SIG-M5 treated with dmso at 0.1 percent for 504 hours (cell line): ENCODE results near the gene NDUFB8.

ENCODE experiments used
- DNase-seq: peaks from one replicate; lab custom pipeline; 2025; ENCODE audit not compliant: unreplicated experiment; lab: John Stamatoyannopoulos, UW

The NDUFB8 gene

DNA sequence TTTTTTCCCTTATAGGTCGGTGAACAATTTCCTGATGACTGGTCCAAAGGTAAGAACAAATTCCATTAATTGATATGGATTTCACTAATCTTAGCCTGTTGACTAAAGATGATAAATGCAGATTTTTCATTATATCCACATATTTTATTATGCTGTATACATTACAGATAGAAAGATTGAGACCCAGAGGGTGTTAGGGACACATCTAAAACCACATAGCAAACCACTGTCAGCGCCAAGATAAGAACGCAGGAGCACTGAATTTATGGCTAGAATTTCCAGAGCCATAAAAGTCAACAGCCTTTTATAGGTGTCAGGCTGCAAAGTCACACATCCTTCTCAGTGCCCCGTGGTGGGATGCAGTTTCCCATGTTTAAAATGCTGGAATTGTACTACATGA lies 50.6 kb downstream of the NDUFB8 start:
- DNase-seq: no peak

DNA sequence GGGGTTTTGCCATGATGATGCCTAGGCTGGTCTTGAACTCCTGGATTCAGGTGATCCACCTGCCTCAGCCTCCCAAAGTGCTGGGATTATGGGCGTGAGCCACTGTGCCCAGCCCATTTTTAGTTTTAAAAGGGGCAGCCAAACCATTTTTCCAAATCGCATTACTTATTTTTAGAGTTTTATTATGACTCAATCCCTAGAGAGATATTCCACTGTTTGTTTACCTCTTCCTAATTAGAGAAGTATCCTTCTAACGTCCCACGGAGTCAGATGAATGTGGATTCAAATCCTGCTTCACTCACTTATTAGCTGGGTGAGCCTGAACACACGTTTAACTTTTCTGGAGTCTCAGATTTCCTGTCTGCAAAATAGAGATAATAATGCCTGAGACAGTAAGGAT lies 51.7 kb downstream of the NDUFB8 start:
- DNase-seq: no peak
